ELF-1 (cell line): ENCODE measurements around the gene CHMP2A.
"Not testable (repeated sequence)": the region's sequence is repeated elsewhere in the genome, so short reads cannot be mapped to it uniquely, and the experiment has no call there.

Source experiments
- DNase-seq: peaks from one replicate; pipeline ENCODE4 v3.0.0-alpha.2; 2016; ENCODE audit warnings: low read depth, low spot score

The CHMP2A gene

GRCh38 chr19:58555369-58555885, 522 bp upstream of the CHMP2A start:
- no peak for DNase-seq

- DNase-seq, result no peak
Measured at GRCh38 chr19:58553799-58554493, 959 bp downstream of the CHMP2A start.

GRCh38 chr19:58552655-58553054, 2.2 kb downstream of the CHMP2A start:
- no peak for DNase-seq

- DNase-seq, result no peak
Measured at GRCh38 chr19:58551577-58552471, 3.1 kb downstream of the CHMP2A start.

GRCh38 chr19:58551123-58551497, 3.8 kb downstream of the CHMP2A start:
- no peak for DNase-seq

GRCh38 chr19:58550362-58551122, 4.4 kb downstream of the CHMP2A start:
- no peak for DNase-seq

- DNase-seq, result no peak
Measured at GRCh38 chr19:58549664-58550361, 5.1 kb downstream of the CHMP2A start.

- no peak for DNase-seq
Measured at GRCh38 chr19:58548859-58549663, 5.8 kb downstream of the CHMP2A start.

GRCh38 chr19:58547323-58548312, 7.3 kb downstream of the CHMP2A start:
- no peak for DNase-seq

- no peak for DNase-seq
Measured at GRCh38 chr19:58546019-58546530, 8.8 kb downstream of the CHMP2A start.

- no peak for DNase-seq
Measured at GRCh38 chr19:58545286-58546018, 9.5 kb downstream of the CHMP2A start.

- no peak for DNase-seq
Measured at GRCh38 chr19:58544591-58545285, 10.2 kb downstream of the CHMP2A start.

- DNase-seq, result peak; percentile 99
Measured at GRCh38 chr19:58543826-58544590, 10.9 kb downstream of the CHMP2A start, which contains the start of gene TRIM28. TRIM28 (plus strand) TSS chr19:58544064; CDS start chr19:58544758, 694 bp downstream.

GRCh38 chr19:58542641-58543372, 12.1 kb downstream of the CHMP2A start:
- not testable (repeated sequence) for DNase-seq

- DNase-seq, result not testable (repeated sequence)
Measured at GRCh38 chr19:58539169-58539559, 15.7 kb downstream of the CHMP2A start.
